OCI-M2 (cell line): ENCODE measurements around the gene MT1M.
"Not testable (repeated sequence)": the region's sequence is repeated elsewhere in the genome, so short reads cannot be mapped to it uniquely, and the experiment has no call there.

Experiments used
- DNase-seq: peaks from one replicate; lab custom pipeline; 2025; ENCODE audit not compliant: unreplicated experiment; lab: John Stamatoyannopoulos, UW

Gene MT1M

GRCh38 chr16:56671691-56672090 is 39.2 kb downstream of the MT1M start:
- not testable (repeated sequence) for DNase-seq

GRCh38 chr16:56672171-56672570 is 39.7 kb downstream of the MT1M start:
- not testable (repeated sequence) for DNase-seq

- no peak for DNase-seq
These were observed 40.5 kb downstream of the MT1M start for GRCh38 chr16:56672761-56673536.

GRCh38 chr16:56673921-56674320 is 41.5 kb downstream of the MT1M start:
- DNase-seq: no peak

- DNase-seq: not testable (repeated sequence)
These were observed 42.1 kb downstream of the MT1M start for GRCh38 chr16:56674570-56674969.

GRCh38 chr16:56675685-56676210 is 43.3 kb downstream of the MT1M start:
- no peak for DNase-seq

GRCh38 chr16:56677474-56677873 is 45.0 kb downstream of the MT1M start:
- DNase-seq: no peak

GRCh38 chr16:56679078-56679730 is 46.7 kb downstream of the MT1M start:
- no peak for DNase-seq

- DNase-seq: no peak
These were observed 47.4 kb downstream of the MT1M start for GRCh38 chr16:56679818-56680217.

- DNase-seq: peak; percentile 25
These were observed 49.7 kb downstream of the MT1M start, which contains the start of gene MT1X for GRCh38 chr16:56681939-56682702. Gene MT1X, plus strand, starts transcription at chr16:56682470. Its CDS starts 71 bp downstream, at chr16:56682541.

- no peak for DNase-seq
These were observed 50.4 kb downstream of the MT1M start for GRCh38 chr16:56682703-56683397.
